SK-N-SH (cell line): ENCODE data around the gene KRT80. TPM values are rescaled to one million over a fixed set of nuclear protein-coding genes. Genes with fewer than 3 reads are reported as not detected.
A peak's percentile ranks its signal among the peaks of the same experiment; 100 is the strongest.

Experiments used
- CTCF ChIA-PET: fragments of 300-600, 350-600 bp; formaldehyde crosslinking; extraction: SDS; loops from one replicate; lab custom pipeline; 2021; lab: Yijun Ruan, JAX
- POLR2A ChIA-PET: fragments of 350-600 bp; sonication (Branson Sonifier 250); formaldehyde crosslinking; extraction: SDS; loops from one replicate; lab custom pipeline; 2020; ENCODE audit warnings: antibody characterized with exemption, inconsistent platforms; lab: Yijun Ruan, JAX
- DNase-seq: peaks from one replicate; pipeline ENCODE4 v3.0.0; 2012
- H2AFZ ChIP-seq: fragments of 200-600 bp; sonication (generic); 2 replicates; pipeline ENCODE4 v1.8.1; 2016; ENCODE audit warnings: antibody characterized with exemption, mild to moderate bottlenecking, low read depth
- H3F3A ChIP-seq: fragments of 200-600 bp; sonication (generic); replicated peaks from 2 replicates; pipeline ENCODE3; 2016; ENCODE audit warnings: antibody characterized with exemption, mild to moderate bottlenecking; ENCODE audit not compliant: insufficient read depth
- H3K27ac ChIP-seq, 2 experiments: fragments of 200-500 bp in 1 of 2; fragments of 200-600 bp in 1 of 2; sonication (Bioruptor generic) in 1 of 2; sonication (generic), shearing (Covaris generic) in 1 of 2; 2 replicates each; pipeline versions ENCODE4 v1.5.1 to v1.6.1; 2014 to 2016; ENCODE audit warnings: low read depth in 2 of 2, inconsistent platforms in 1 of 2, low read length in 1 of 2, mild to moderate bottlenecking in 1 of 2, mixed read lengths in 1 of 2
- H3K27me3 ChIP-seq: fragments of 200-600 bp; sonication (generic), shearing (Covaris generic); 2 replicates; pipeline ENCODE4 v1.6.1; 2016; ENCODE audit warnings: mixed run types; ENCODE audit not compliant: insufficient read depth
- H3K36me3 ChIP-seq, 2 experiments: fragments of 200-500 bp in 1 of 2; fragments of 200-600 bp in 1 of 2; sonication (Bioruptor generic) in 1 of 2; sonication (generic) in 1 of 2; replicated peaks in 1 of 2; 2 replicates each; pipeline versions ENCODE3 to v1.5.1; 2014 to 2016; ENCODE audit warnings: low read length in 1 of 2, mild to moderate bottlenecking in 1 of 2; ENCODE audit not compliant: insufficient read depth in 2 of 2, control insufficient read depth in 1 of 2
- H3K4me1 ChIP-seq, 2 experiments: fragments of 200-500 bp in 1 of 2; fragments of 200-600 bp in 1 of 2; sonication (Bioruptor generic) in 1 of 2; sonication (generic), shearing (Covaris generic) in 1 of 2; 2 replicates each; pipeline versions ENCODE4 v1.5.1 to v1.6.1; 2014 to 2016; ENCODE audit warnings: low read depth in 1 of 2, low read length in 1 of 2, mixed run types in 1 of 2; ENCODE audit not compliant: insufficient read depth in 2 of 2, control insufficient read depth in 1 of 2
- H3K4me2 ChIP-seq: fragments of 200-600 bp; sonication (generic), shearing (Covaris generic); 2 replicates; pipeline ENCODE4 v1.6.1; 2017; ENCODE audit warnings: mixed run types
- H3K4me3 ChIP-seq, 2 experiments: fragments of 200-500 bp in 1 of 2; fragments of 200-600 bp in 1 of 2; sonication (Bioruptor generic) in 1 of 2; sonication (generic), shearing (Covaris generic) in 1 of 2; 2 replicates each; pipeline versions ENCODE4 v1.5.1 to v1.8.1; 2014 to 2016; ENCODE audit warnings: low read depth in 2 of 2, inconsistent platforms in 1 of 2, low read length in 1 of 2, mild to moderate bottlenecking in 1 of 2, mixed read lengths in 1 of 2, moderate library complexity in 1 of 2
- H3K79me2 ChIP-seq: fragments of 200-600 bp; sonication (generic); 2 replicates; pipeline ENCODE4 v1.8.1; 2017; ENCODE audit warnings: mild to moderate bottlenecking; ENCODE audit not compliant: insufficient read depth
- H3K9ac ChIP-seq: fragments of 200-600 bp; sonication (generic); 2 replicates; pipeline ENCODE4 v1.6.1; 2017; ENCODE audit warnings: mixed run types
- H3K9me2 ChIP-seq: fragments of 200-600 bp; sonication (generic); 2 replicates; pipeline ENCODE4 v1.6.1; 2017; ENCODE audit warnings: mixed run types
- H3K9me3 ChIP-seq: fragments of 200-600 bp; sonication (generic); 2 replicates; pipeline ENCODE4 v1.6.1; 2017; ENCODE audit warnings: mixed run types, mild to moderate bottlenecking, moderate library complexity
- H4K20me1 ChIP-seq: fragments of 200-600 bp; sonication (generic); 2 replicates; pipeline ENCODE4 v1.6.1; 2017; ENCODE audit warnings: mild to moderate bottlenecking, mixed run types; ENCODE audit not compliant: insufficient read depth
- CHD2 ChIP-seq: fragments of 150-350 bp; IDR thresholded peaks from 2 replicates; pipeline ENCODE4 v1.6.1; 2018; ENCODE audit warnings: low read length; ENCODE audit not compliant: partially characterized antibody
- CTCF ChIP-seq: fragments of 200-600 bp; sonication (generic); IDR thresholded peaks from 2 replicates; pipeline ENCODE4 v1.6.1; 2017; ENCODE audit warnings: antibody characterized with exemption, mild to moderate bottlenecking, moderate library complexity
- FOSL2 ChIP-seq: IDR thresholded peaks from 2 replicates; pipeline ENCODE4 v1.4.0; 2012; ENCODE audit warnings: low read depth, mild to moderate bottlenecking, moderate library complexity, borderline replicate concordance
- GABPA ChIP-seq: IDR thresholded peaks from 2 replicates; pipeline ENCODE4 v1.4.0; 2012; ENCODE audit warnings: low read depth, mild to moderate bottlenecking
- MXI1 ChIP-seq: IDR thresholded peaks from 2 replicates; pipeline ENCODE4 v1.6.1; 2012; ENCODE audit warnings: mild to moderate bottlenecking, low read depth, low read length, improper control_type of control experiment
- PBX3 ChIP-seq: IDR thresholded peaks from 2 replicates; pipeline ENCODE4; 2012
- REST ChIP-seq: IDR thresholded peaks from 2 replicates; pipeline ENCODE4 v1.6.1; 2012; ENCODE audit warnings: mild to moderate bottlenecking, low read depth, low read length, moderate library complexity
- TEAD4 ChIP-seq: IDR thresholded peaks from 2 replicates; pipeline ENCODE4 v1.4.0; 2012; ENCODE audit warnings: mild to moderate bottlenecking, borderline replicate concordance; ENCODE audit not compliant: insufficient read depth
- WGBS: methylation state at CpG from one replicate; pipeline ENCODE4 v1.1.6; 2017; ENCODE audit warnings: low lambda C conversion rate; 5-methylcytosine and 5-hydroxymethylcytosine counted together
- polyA plus RNA-seq, 3 experiments: library from polyadenylated mRNA; depleted of rRNA; stranded (reverse); fragments of >200 nt; gene quantifications; 2 replicates each; pipeline ENCODE4 v1.2.3, GENCODE V29; 2012

KRT80 gene
- polyA plus RNA-seq, 1 of the 3 experiments (the other 2 are of a cell fraction) = 14.9 TPM

GRCh38 chr12:52216100-52216499 is 24.3 kb upstream of the KRT80 start:
- CTCF ChIA-PET = interaction anchor here (0.6 to 4.8 kb wide), 12 partner anchors 39 to 664 kb away, joined by 3 to 51 read pairs (median 4); no protein-coding TSS in a partner anchor
- POLR2A ChIA-PET = interaction anchor here (0.8 to 1.4 kb wide), 6 partner anchors 9 to 51 kb away, joined by 3 to 6 read pairs (median 4); no protein-coding TSS in a partner anchor
- DNase-seq = no peak
- Histone ChIP-seq H3K27me3 (no peaks in the 10 kb centered on the region), H3K4me1 (peaks cover 15 to 51% of the 10 kb centered on the region in 2 experiments; a peak in 3 of 4 replicates), H3K79me2 (no peaks in the 10 kb centered on the region), H3K9me3 (no peaks in the 10 kb centered on the region)
- no peak for TF ChIP-seq TEAD4
- no peak for TF ChIP-seq MXI1
- no peak for TF ChIP-seq FOSL2
- TF ChIP-seq GABPA = no peak
- no peak for TF ChIP-seq CHD2
- TF ChIP-seq PBX3 = no peak
- TF ChIP-seq CTCF = no peak
- peak; percentile 95 for TF ChIP-seq REST
- TF ChIP-seq, all 33 proteins: peak for 1
- Histone ChIP-seq H4K20me1 (no peaks in the 10 kb centered on the region), H3K9me2 (no peaks in the 10 kb centered on the region), H3K4me2 (peak overlapping the region; percentile 37; the same call in 1 of the 2 replicates), H3K36me3 (no peaks in the 10 kb centered on the region), H3K27ac (peak overlapping the region in 1 of 2 experiments; percentile 68; a peak in 2 of 4 replicates), H2AFZ (no peak overlapping the region), H3K9ac (no peak overlapping the region), H3K4me3 (no peak overlapping the region), H3F3A (peaks cover 4% of the 10 kb centered on the region)
- WGBS = 94% methylated on average over 4 of the region's 4 CpGs
